Activated T-cell treated with anti-CD3 and anti-CD28 coated beads, Interleukin-2, amount 50 U/mL, for 72 hours (primary cell): ENCODE data around the gene FAM168A. TPM values are rescaled to one million over a fixed set of nuclear protein-coding genes. Genes with fewer than 3 reads are reported as not detected.

Source experiments
- ATAC-seq, 2 donors: fragments of 150-1000 bp; cut with Tn5 transposase; replicated peaks in 1 of 2; 2 replicates each; pipeline ENCODE4 v1.10.0; 2021; ENCODE audit warnings: moderate library complexity in 2 of 2, mild to moderate bottlenecking in 1 of 2
- DNase-seq, 2 donors: peaks; one replicate each; pipeline ENCODE4 v3.0.0; 2021 to 2022; ENCODE audit warnings: mixed read lengths in 1 of 2
- H3K27ac Mint-ChIP-seq: one replicate; pipeline ENCODE4 v1.8.0; 2022; ENCODE audit warnings: mild to moderate bottlenecking, moderate library complexity, mixed read lengths
- H3K27me3 Mint-ChIP-seq: one replicate; pipeline ENCODE4 v1.8.0; 2022; ENCODE audit warnings: low read depth, mixed read lengths
- H3K36me3 Mint-ChIP-seq, 2 donors: one replicate each; pipeline ENCODE4 v1.8.0; 2022; ENCODE audit warnings: mixed read lengths in 2 of 2, mild to moderate bottlenecking in 1 of 2; ENCODE audit not compliant: insufficient read depth in 2 of 2
- H3K4me1 Mint-ChIP-seq: one replicate; pipeline ENCODE4 v1.8.0; 2022; ENCODE audit warnings: low read depth, mixed read lengths
- H3K4me3 Mint-ChIP-seq, 2 donors: one replicate each; pipeline ENCODE4 v1.8.0; 2022; ENCODE audit warnings: mild to moderate bottlenecking in 2 of 2, mixed read lengths in 2 of 2, moderate library complexity in 2 of 2
- H3K9me3 Mint-ChIP-seq, 2 donors: one replicate each; pipeline ENCODE4 v1.8.0; 2022; ENCODE audit warnings: mixed read lengths in 2 of 2
- total RNA-seq, 2 donors: library from RNA; stranded (reverse); gene quantifications; one replicate each; pipeline ENCODE4 v1.2.3, GENCODE V29; 2022

Gene FAM168A
- total RNA-seq, 2 donors from 2014 or later, result 21.5 to 23.5 TPM

GRCh38 chr11:73401924-73402833, 195.7 kb downstream of the FAM168A start:
- DNase-seq, result no peak
- H3K27me3 Mint-ChIP-seq, result no peaks in the 10 kb centered on the region
- no peaks in the 10 kb centered on the region for H3K9me3 Mint-ChIP-seq
- no peaks in the 10 kb centered on the region for H3K4me1 Mint-ChIP-seq
- H3K4me3 Mint-ChIP-seq, result no peak overlapping the region
- ATAC-seq, result no peak
- no peak overlapping the region for H3K27ac Mint-ChIP-seq
- H3K36me3 Mint-ChIP-seq, result peaks cover 0 to 1% of the 10 kb centered on the region in 2 donors

GRCh38 chr11:73401217-73401923, 196.5 kb downstream of the FAM168A start:
- Mint-ChIP-seq H3K4me3 (no peak overlapping the region), H3K27me3 (no peaks in the 10 kb centered on the region), H3K36me3 (peaks cover 0 to 4% of the 10 kb centered on the region in 2 donors), H3K27ac (no peak overlapping the region), H3K4me1 (no peaks in the 10 kb centered on the region), H3K9me3 (no peaks in the 10 kb centered on the region)
- no peak for ATAC-seq
- DNase-seq, result no peak

GRCh38 chr11:73400293-73400692, 197.6 kb downstream of the FAM168A start:
- H3K36me3 Mint-ChIP-seq, result peaks cover 0 to 4% of the 10 kb centered on the region in 2 donors
- no peak for ATAC-seq
- no peaks in the 10 kb centered on the region for H3K9me3 Mint-ChIP-seq
- no peaks in the 10 kb centered on the region for H3K27me3 Mint-ChIP-seq
- H3K27ac Mint-ChIP-seq, result no peak overlapping the region
- no peaks in the 10 kb centered on the region for H3K4me1 Mint-ChIP-seq
- no peak overlapping the region for H3K4me3 Mint-ChIP-seq
- no peak for DNase-seq

GRCh38 chr11:73399636-73400035, 198.3 kb downstream of the FAM168A start:
- DNase-seq (no peak), ATAC-seq (no peak)
- no peaks in the 10 kb centered on the region for H3K4me1 Mint-ChIP-seq
- peaks cover 0 to 4% of the 10 kb centered on the region in 2 donors for H3K36me3 Mint-ChIP-seq
- H3K27me3 Mint-ChIP-seq, result no peaks in the 10 kb centered on the region
- peak overlapping the region; percentile 0 for H3K27ac Mint-ChIP-seq
- H3K9me3 Mint-ChIP-seq, result no peaks in the 10 kb centered on the region
- no peak overlapping the region for H3K4me3 Mint-ChIP-seq

GRCh38 chr11:73399159-73399590, 198.7 kb downstream of the FAM168A start:
- Mint-ChIP-seq H3K9me3 (no peaks in the 10 kb centered on the region), H3K27ac (no peak overlapping the region), H3K36me3 (peaks cover 0 to 5% of the 10 kb centered on the region in 2 donors), H3K27me3 (no peaks in the 10 kb centered on the region), H3K4me1 (no peaks in the 10 kb centered on the region), H3K4me3 (no peak overlapping the region)
- DNase-seq (no peak), ATAC-seq (no peak)

GRCh38 chr11:73398721-73399120, 199.2 kb downstream of the FAM168A start:
- ATAC-seq (no peak), DNase-seq (no peak)
- Mint-ChIP-seq H3K36me3 (peaks cover 0 to 5% of the 10 kb centered on the region in 2 donors), H3K9me3 (no peaks in the 10 kb centered on the region), H3K4me1 (no peaks in the 10 kb centered on the region), H3K27me3 (no peaks in the 10 kb centered on the region), H3K27ac (no peak overlapping the region), H3K4me3 (no peak overlapping the region)

- Mint-ChIP-seq H3K27ac (peak overlapping the region; percentile 48), H3K4me1 (no peaks in the 10 kb centered on the region), H3K36me3 (peaks cover 0 to 5% of the 10 kb centered on the region in 2 donors), H3K4me3 (no peak overlapping the region), H3K9me3 (no peaks in the 10 kb centered on the region), H3K27me3 (no peaks in the 10 kb centered on the region)
- ATAC-seq (no peak), DNase-seq (no peak)
These were observed 199.8 kb downstream of the FAM168A start for GRCh38 chr11:73398132-73398526.

- Mint-ChIP-seq H3K4me1 (no peaks in the 10 kb centered on the region), H3K9me3 (no peaks in the 10 kb centered on the region)
- no peak for ATAC-seq
These were observed 200.3 kb downstream of the FAM168A start for GRCh38 chr11:73397468-73398131.

GRCh38 chr11:73396985-73397384, 200.9 kb downstream of the FAM168A start:
- Mint-ChIP-seq H3K4me3 (no peak overlapping the region), H3K27ac (peak overlapping the region; percentile 73), H3K36me3 (peaks cover 0 to 5% of the 10 kb centered on the region in 2 donors), H3K4me1 (no peaks in the 10 kb centered on the region), H3K9me3 (no peaks in the 10 kb centered on the region), H3K27me3 (no peaks in the 10 kb centered on the region)
- no peak for DNase-seq
- ATAC-seq, result no peak

More at GRCh38 chr11:73397468-73398131, 200.3 kb downstream of the FAM168A start:
- no peak for DNase-seq
- no peaks in the 10 kb centered on the region for H3K27me3 Mint-ChIP-seq
- H3K36me3 Mint-ChIP-seq, result peaks cover 0 to 5% of the 10 kb centered on the region in 2 donors
- H3K4me3 Mint-ChIP-seq, result no peak overlapping the region
- peak overlapping the region; percentile 38 for H3K27ac Mint-ChIP-seq

- Mint-ChIP-seq H3K4me1 (no peaks in the 10 kb centered on the region), H3K4me3 (no peak overlapping the region), H3K9me3 (no peaks in the 10 kb centered on the region), H3K27ac (peak overlapping the region; percentile 73), H3K36me3 (peaks cover 0 to 5% of the 10 kb centered on the region in 2 donors), H3K27me3 (no peaks in the 10 kb centered on the region)
- ATAC-seq (no peak), DNase-seq (no peak)
These were observed 201.5 kb downstream of the FAM168A start for GRCh38 chr11:73396251-73396930.

GRCh38 chr11:73395297-73396208, 202.4 kb downstream of the FAM168A start:
- H3K4me3 Mint-ChIP-seq, result no peak overlapping the region
- no peaks in the 10 kb centered on the region for H3K27me3 Mint-ChIP-seq
- ATAC-seq, result no peak
- no peak overlapping the region for H3K27ac Mint-ChIP-seq
- H3K36me3 Mint-ChIP-seq, result peaks cover 0 to 5% of the 10 kb centered on the region in 2 donors
- H3K9me3 Mint-ChIP-seq, result no peaks in the 10 kb centered on the region
- DNase-seq, result no peak
- H3K4me1 Mint-ChIP-seq, result no peaks in the 10 kb centered on the region
